HG03108 (cell line): ENCODE measurements around the gene AMH.
"Not testable (repeated sequence)": the region's sequence is repeated elsewhere in the genome, so short reads cannot be mapped to it uniquely, and the experiment has no call there.

Experiments
- ATAC-seq: cut with Tn5 transposase; IDR thresholded peaks from one replicate; pipeline ENCODE4 v1.9.1; 2021; ENCODE audit warnings: moderate library complexity; ENCODE audit not compliant: unreplicated experiment

The AMH gene

DNA sequence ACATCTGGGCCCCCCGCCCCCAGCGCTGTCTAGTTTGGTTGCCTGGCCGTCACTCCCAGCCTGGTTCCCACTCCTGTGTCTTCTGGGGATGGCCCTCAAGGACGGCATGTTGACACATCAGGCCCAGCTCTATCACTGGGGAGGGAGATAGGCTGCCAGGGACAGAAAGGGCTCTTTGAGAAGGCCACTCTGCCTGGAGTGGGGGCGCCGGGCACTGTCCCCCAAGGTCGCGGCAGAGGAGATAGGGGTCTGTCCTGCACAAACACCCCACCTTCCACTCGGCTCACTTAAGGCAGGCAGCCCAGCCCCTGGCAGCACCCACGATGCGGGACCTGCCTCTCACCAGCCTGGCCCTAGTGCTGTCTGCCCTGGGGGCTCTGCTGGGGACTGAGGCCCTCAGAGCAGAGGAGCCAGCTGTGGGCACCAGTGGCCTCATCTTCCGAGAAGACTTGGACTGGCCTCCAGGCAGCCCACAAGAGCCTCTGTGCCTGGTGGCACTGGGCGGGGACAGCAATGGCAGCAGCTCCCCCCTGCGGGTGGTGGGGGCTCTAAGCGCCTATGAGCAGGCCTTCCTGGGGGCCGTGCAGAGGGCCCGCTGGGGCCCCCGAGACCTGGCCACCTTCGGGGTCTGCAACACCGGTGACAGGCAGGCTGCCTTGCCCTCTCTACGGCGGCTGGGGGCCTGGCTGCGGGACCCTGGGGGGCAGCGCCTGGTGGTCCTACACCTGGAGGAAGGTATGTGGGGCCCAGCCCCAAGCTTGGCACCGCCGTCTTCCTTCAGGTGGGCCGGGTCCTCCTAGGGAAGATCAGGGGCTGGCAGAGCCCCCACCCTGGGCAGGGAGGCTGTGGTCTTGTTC is at the start of gene AMH:
Gene AMH (plus strand): TSS at position 314 of the 857 bp plus-strand sequence. CDS start 10 bp downstream, at position 324.
- ATAC-seq: no peak

DNA sequence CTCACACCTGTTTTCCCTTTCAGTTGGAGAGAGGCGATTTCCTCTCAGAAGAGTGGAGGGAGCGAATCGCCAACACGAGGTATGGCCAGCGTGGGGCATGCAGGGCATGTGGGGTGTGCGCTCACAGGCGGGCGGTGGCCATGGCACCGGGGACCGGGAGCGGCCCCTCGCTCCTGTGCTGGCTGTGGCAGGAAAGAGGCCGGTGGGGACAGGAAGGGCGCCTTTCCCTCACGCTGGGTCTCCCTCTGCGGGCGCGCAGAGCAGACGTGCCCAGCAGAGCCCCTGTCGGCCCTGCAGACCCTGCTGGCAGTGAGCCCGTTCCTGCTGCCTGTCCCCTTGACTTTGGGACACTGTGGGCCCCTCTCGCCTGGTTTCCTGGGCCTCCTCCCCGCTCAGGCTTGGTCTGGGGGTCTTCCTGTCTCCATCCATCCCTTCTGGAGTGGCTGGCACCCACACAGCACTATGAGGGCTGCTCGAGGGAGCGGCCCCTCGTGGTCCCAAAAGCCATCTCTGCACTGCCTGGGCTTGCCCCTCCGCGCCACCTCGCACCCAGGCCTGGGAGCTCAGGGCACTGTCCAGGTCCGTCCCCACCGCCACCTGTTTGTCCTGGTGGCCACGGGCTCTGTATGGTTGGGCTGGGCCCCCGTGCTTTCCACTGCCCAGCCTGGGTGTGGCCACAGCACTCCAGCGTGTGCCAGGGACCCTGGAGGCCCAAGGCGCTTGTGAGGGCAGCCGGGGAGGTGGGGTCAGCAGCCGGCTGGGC is 49.1 kb upstream of the AMH start:
- ATAC-seq: no peak

GRCh38 chr19:2200624-2201294 is 48.4 kb upstream of the AMH start:
- not testable (repeated sequence) for ATAC-seq

DNA sequence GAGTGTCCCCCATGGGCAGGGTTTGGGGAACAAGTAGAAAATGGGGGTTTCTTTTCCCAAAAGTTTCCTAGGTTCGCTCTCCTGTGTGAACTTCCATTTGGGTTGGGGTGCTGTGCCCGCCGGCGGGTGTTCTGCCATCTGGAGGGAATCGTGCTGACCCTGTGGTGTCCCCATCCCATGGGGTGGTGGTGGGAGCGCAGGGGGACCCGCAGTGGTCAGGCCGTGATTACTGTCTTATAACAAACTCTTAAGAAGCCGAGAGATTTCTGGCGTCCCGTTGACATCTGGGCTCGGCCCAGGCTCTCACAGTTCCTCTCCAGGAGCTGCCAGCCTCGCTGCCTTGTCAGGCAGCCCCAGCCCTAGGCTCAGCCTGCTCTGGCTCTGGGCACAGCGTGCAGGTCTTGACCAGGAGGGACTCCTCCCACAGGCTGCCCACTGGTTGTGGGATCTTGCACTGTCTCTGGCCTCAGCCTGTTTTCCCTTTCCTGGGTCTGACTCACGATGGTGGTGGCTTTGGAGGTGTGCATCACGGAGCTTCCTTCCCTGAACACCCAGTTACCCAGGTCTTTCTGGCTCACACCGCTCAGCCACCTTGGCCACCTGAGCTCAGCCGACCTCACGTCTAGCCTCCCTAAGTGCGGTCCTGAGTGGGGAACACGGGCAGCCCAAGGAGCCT is 47.5 kb upstream of the AMH start:
- no peak for ATAC-seq

- no peak for ATAC-seq
These were observed 46.8 kb upstream of the AMH start for GRCh38 chr19:2202366-2202765.

DNA sequence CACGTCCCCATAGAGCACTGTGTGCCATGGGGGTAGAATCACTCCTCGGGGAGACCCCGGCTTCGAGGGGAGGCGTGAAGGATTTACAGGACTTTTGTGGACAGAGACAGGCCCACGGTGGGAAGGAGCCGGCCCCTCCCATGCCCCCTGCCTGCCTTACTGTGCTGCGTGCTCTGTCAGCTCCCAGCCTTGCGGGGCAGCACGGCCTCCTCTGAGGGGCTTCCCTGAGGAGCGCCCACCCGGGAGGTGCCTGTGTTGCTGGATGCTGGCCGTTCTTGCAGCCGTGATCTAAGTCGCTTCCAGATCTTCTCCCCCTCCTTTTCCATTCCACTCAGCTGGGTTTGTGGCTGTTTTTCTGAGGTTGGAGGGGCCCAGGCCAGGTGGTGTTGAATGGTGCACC is 42.1 kb upstream of the AMH start:
- no peak for ATAC-seq

- no peak for ATAC-seq
These were observed 40.9 kb upstream of the AMH start for GRCh38 chr19:2207991-2208860.

DNA sequence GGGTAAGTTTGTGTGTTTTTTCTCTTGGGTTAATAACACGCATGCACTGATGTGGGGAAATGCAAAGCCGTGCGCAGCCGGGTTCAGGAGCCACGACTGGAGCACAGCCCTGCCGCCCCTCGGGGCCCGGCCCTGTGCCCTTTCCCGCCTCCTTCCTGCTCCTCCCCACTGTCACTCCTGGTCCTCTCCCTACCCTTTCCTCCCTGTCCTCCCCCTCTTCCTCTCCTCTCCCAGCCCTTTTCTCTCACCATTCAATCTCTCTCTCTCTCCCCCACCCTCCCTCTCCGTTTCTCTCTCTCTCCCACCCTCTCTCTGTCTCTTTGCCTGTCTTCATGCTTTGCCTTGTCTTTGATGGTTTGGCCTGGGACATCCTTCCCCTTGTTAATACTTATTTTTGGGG is 40.1 kb upstream of the AMH start:
- no peak for ATAC-seq

DNA sequence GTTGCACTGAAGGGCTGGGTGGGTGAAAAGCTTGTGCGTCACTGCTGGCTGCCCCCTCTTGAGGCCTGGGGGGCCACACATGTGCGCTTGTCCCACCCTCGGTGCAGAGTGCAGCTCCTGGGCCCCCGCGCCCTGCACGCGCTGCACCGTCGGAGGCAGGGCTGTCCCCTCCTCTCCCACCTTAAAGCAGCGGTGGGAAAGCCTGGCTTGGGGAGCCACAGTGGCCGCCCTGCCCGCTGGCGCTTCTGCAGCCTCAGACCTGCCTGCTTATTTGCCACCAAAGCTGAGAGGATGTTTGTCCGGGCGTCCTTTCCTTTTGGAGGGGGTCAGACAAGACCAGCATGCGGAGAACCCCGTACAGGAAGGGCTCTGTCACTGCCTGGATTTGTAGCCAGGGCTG is 39.7 kb upstream of the AMH start:
- no peak for ATAC-seq

- ATAC-seq: no peak
These were observed 38.9 kb upstream of the AMH start for GRCh38 chr19:2210206-2210605.

- ATAC-seq: no peak
These were observed 38.0 kb upstream of the AMH start for GRCh38 chr19:2210987-2211740.

DNA sequence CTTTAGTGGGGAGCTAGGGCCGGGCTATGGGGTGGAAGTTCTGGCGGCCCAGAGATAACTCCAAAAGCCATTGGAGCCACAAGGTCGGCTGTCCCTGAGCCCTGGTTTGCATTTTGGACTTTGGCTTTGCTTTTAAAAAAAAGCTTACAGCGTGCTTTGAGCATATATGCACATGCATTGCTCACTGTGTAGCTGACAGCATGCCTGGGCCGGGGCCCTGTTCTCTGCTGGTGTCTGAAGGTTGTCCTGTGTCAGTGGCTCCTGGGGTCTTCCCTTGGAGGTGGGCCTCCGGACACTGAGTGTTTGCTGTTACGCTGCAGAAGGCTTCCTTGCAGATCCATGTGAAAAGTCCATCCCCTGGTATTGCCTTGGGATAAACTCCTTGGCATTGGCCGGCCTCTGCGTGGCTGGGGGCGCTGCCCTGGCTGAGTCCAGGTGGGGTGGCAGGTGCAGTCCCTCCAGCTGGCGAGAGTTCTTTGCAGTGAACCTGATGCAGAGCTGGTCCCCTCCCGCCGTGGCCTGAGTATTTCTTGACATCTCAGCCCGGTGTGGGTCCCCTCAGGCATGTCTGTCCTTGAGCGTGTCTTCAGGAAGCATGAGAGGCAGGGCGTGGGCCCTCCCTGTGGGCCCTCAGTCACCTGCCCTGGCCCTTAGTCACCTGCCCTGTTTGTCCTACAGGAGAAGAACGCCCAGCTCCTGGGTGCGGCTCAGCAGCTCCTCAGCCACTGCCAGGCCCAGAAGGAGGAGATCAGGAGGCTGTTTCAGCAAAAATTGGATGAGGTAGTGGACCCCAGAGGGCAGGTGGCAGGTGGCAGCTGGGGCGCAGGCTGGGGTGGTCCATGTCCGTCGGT is 36.0 kb upstream of the AMH start:
- no peak for ATAC-seq

GRCh38 chr19:2213799-2214198 is 35.3 kb upstream of the AMH start:
- no peak for ATAC-seq

- no peak for ATAC-seq
These were observed 34.9 kb upstream of the AMH start for GRCh38 chr19:2214251-2214650.

DNA sequence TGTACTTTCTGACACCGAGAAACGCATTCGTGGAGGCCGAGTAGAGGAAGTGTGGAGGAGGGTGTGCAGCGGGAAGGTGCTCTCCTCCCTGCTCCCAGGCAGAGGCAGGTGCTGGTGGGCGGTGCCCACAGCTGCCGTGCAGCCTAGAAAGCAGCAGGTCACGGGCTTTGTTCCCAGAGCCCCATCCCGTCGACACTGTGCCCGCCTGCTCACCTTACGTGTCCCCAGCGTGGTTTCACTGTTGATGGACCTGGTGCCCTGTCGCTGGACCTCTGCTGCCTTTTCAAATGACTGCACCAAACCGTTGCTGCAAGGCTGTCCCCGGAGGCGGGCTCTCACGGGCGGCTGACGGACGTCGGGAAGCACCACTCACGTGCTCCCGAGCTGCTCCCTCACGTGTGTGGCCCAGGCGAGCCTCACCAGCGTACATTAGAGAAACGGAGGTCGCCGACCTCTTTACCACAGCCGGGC is 33.8 kb upstream of the AMH start:
- ATAC-seq: no peak

- no peak for ATAC-seq
These were observed 32.5 kb upstream of the AMH start for GRCh38 chr19:2216361-2217225.

DNA sequence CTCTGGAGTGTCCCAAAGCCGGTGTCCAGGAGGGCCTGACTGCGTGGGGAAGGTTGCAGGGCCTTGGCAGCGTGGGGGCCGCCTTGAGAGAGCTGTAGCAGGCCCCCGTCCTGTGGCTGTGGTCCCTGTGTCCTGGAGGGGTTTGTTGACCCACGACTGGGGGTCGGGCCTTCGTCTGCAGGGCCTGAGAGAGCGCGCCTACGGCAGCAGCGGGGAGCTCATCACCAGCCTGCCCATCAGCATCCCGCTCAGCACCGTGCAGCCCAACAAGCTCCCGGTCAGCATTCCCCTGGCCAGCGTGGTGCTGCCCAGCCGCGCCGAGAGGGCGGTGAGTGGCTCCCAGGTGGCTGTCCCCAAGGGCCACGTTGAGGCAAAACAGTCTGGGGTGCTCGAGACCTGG is 31.5 kb upstream of the AMH start:
- ATAC-seq: no peak
